Adrenal gland (tissue), 5 donors: ENCODE data around the gene RPL27.

Experiments
- CTCF ChIP-seq, 6 experiments: fragments of 450-650 bp in 4 of 6; fragments of 200-600 bp in 2 of 6; sonication (generic) in 1 of 6; IDR thresholded peaks; 1 replicate in 5 of 6; 2 replicates in 1 of 6; pipeline versions ENCODE4 v1.5.1 to v1.8.0; 2016 to 2021; ENCODE audit warnings: antibody characterized with exemption in 6 of 6, mild to moderate bottlenecking in 2 of 6, moderate library complexity in 1 of 6
- POLR2A ChIP-seq, 2 donors: fragments of 450-650 bp; IDR thresholded peaks; one replicate each; pipeline ENCODE4 v1.6.1; 2017; ENCODE audit warnings: antibody characterized with exemption in 2 of 2, mild to moderate bottlenecking in 2 of 2, moderate library complexity in 1 of 2
- donor health status: DM: no; HTN: no; CAD: no.

GRCh38 chr17:43025766-43026537 lies 27.7 kb downstream of the RPL27 start:
- TF ChIP-seq CTCF (IDR thresholded peaks at IDR 0.05), result no peak
- TF ChIP-seq POLR2A (IDR thresholded peaks at IDR 0.05), result no peak
